Measurements from ENCODE around the gene SF3B6. TPM values are rescaled to one million over a fixed set of nuclear protein-coding genes. Genes with fewer than 3 reads are reported as not detected.

SF3B6 gene
- polyA plus RNA-seq, 2 of the 4 experiments (the other 2 are of a cell fraction), result 244 to 315 TPM

- TF ChIP-seq ZSCAN20 (CRISPR knock-in tag; IDR thresholded peaks at IDR 0.05) (no peak), FOSB (CRISPR knock-in tag; IDR thresholded peaks at IDR 0.05) (no peak), CHD2 (IDR thresholded peaks at IDR 0.05; ENCODE audit: low read length, partially characterized antibody) (no peak), NPAS2 (CRISPR knock-in tag; IDR thresholded peaks at IDR 0.05; ENCODE audit: borderline replicate concordance) (peak; percentile 42; the same call in 1 of the 2 replicates), NR3C1 (IDR thresholded peaks at IDR 0.05) (no peak), POLR2A (IDR thresholded peaks at IDR 0.05; ENCODE audit: low read length) (peak; percentile 55), E2F6 (IDR thresholded peaks at IDR 0.05; ENCODE audit: borderline replicate concordance, low read depth) (peak; percentile 80)
These were observed 47.2 kb upstream of the SF3B6 start, which contains the start of the genes FAM228B and PFN4 (continued) for GRCh38 chr2:24123195-24123921.

- Histone ChIP-seq H3K4me2 (peak overlapping the region; percentile 90), H3K4me1 (peaks cover 24% of the 10 kb centered on the region; the same call in 2 of the 3 replicates), H3K27ac (peak overlapping the region; percentile 94 to 95), H3K4me3 (peak overlapping the region; percentile 72), H3K9me3 (no peaks in the 10 kb centered on the region)
- TF ChIP-seq EHMT2 (IDR thresholded peaks at IDR 0.05; ENCODE audit: low read depth), result no peak
- no peak for TF ChIP-seq ESRRA (IDR thresholded peaks at IDR 0.05; ENCODE audit: borderline replicate concordance, low read length)
- TF ChIP-seq RFX5 (IDR thresholded peaks at IDR 0.05), result no peak
- no peak for TF ChIP-seq SREBF2 (IDR thresholded peaks at IDR 0.05)
- TF ChIP-seq HDAC2 (IDR thresholded peaks at IDR 0.05), result no peak
- TF ChIP-seq HES2 (IDR thresholded peaks at IDR 0.05), result no peak
- no peak for TF ChIP-seq MAZ (IDR thresholded peaks at IDR 0.05; ENCODE audit: borderline replicate concordance, low read depth, low read length)
- no peak for TF ChIP-seq CEBPB (IDR thresholded peaks at IDR 0.05)
- TF ChIP-seq PBX3 (IDR thresholded peaks at IDR 0.05), result no peak
- no peak for TF ChIP-seq HMGXB4 (CRISPR knock-in tag; IDR thresholded peaks at IDR 0.05; ENCODE audit: borderline replicate concordance)
- no peak for TF ChIP-seq BCL3 (IDR thresholded peaks at IDR 0.05)
- no peak for TF ChIP-seq ZNF302 (CRISPR knock-in tag; IDR thresholded peaks at IDR 0.05)
- no peak for TF ChIP-seq NPAS2 (CRISPR knock-in tag; IDR thresholded peaks at IDR 0.05; ENCODE audit: borderline replicate concordance)
- no peak for TF ChIP-seq ZSCAN20 (CRISPR knock-in tag; IDR thresholded peaks at IDR 0.05)
- TF ChIP-seq HOXB13 (CRISPR knock-in tag; IDR thresholded peaks at IDR 0.05; ENCODE audit: low read depth), result no peak
- no peak for TF ChIP-seq TP53 (CRISPR knock-in tag; IDR thresholded peaks at IDR 0.05)
- no peak for TF ChIP-seq RNF2 (IDR thresholded peaks at IDR 0.05; ENCODE audit: borderline replicate concordance, low read depth)
- TF ChIP-seq CHD4 (IDR thresholded peaks at IDR 0.05; ENCODE audit: borderline replicate concordance), result no peak
- TF ChIP-seq MAX (IDR thresholded peaks at IDR 0.05), result no peak
- 7% methylated on average over 15 of the region's 15 CpGs for whole genome bisulfite sequencing (ENCODE audit: missing lambda C conversion rate)
- peak in 1 of 2 experiments; percentile 6; a peak in 2 of 6 replicates for ATAC-seq
- CTCF ChIA-PET, result interaction anchor here (1.1 to 8.3 kb wide), 3 partner anchors 11 to 196 kb away, joined by 5 to 75 read pairs (median 6); partner anchors contain the start of genes ATAD2B and TP53I3
- peak; percentile 18 to 20 for DNase-seq (ENCODE audit: low read depth in 1 of 2, low spot score in 1 of 2)
- POLR2A ChIA-PET, result interaction anchor here (0.7 to 4.1 kb wide), 7 partner anchors 11 to 196 kb away, joined by 3 to 78 read pairs (median 5); partner anchors contain the start of genes ATAD2B, SF3B6 and TP53I3
- FAIRE-seq, result no peak
These were observed 46.5 kb upstream of the SF3B6 start for GRCh38 chr2:24122366-24123194.
